ENCODE measurements around the gene IL36A. TPM values are rescaled to one million over a fixed set of nuclear protein-coding genes. Genes with fewer than 3 reads are reported as not detected.

The IL36A gene
- polyA plus RNA-seq, 2 of the 4 experiments (the other 2 are of a cell fraction): not detected

GRCh38 chr2:113010088-113010487 is 4.8 kb downstream of the IL36A start:
- CTCF ChIA-PET: interaction anchor here (0.7 kb wide), 2 partner anchors 128 to 152 kb away, joined by 3 read pairs; no protein-coding TSS in a partner anchor
- peak in 1 of 2 experiments; percentile 20 for DNase-seq (ENCODE audit: low read depth in 1 of 2, low spot score in 1 of 2)
- Histone ChIP-seq H3K9me3 (no peaks in the 10 kb centered on the region; the same call in 2 of the 3 replicates), H3K27ac (peak overlapping the region in 1 of 2 experiments; percentile 43; a peak in 1 of 6 replicates), H3K4me1 (peaks cover 17% of the 10 kb centered on the region), H3K4me3 (no peak overlapping the region), H3K4me2 (0 out of 3 replicates have a peak overlapping the region, but pooled peaks have one; percentile 26)
- no peak for FAIRE-seq
- TF ChIP-seq KDM5A (IDR thresholded peaks at IDR 0.05) (no peak), HDAC2 (IDR thresholded peaks at IDR 0.05) (no peak), RFX5 (IDR thresholded peaks at IDR 0.05) (no peak), TP53 (CRISPR knock-in tag; IDR thresholded peaks at IDR 0.05) (no peak), CBX8 (IDR thresholded peaks at IDR 0.05) (no peak), RCOR1 (IDR thresholded peaks at IDR 0.05; ENCODE audit: low read depth, low read length) (no peak), NPAS2 (CRISPR knock-in tag; IDR thresholded peaks at IDR 0.05; ENCODE audit: borderline replicate concordance) (no peak), HOXA7 (CRISPR knock-in tag; IDR thresholded peaks at IDR 0.05) (no peak), HEYL (CRISPR knock-in tag; IDR thresholded peaks at IDR 0.05) (no peak), MAFK (IDR thresholded peaks at IDR 0.05; ENCODE audit: partially characterized antibody) (no peak), HMGXB4 (CRISPR knock-in tag; IDR thresholded peaks at IDR 0.05; ENCODE audit: borderline replicate concordance) (no peak), ZFP36 (IDR thresholded peaks at IDR 0.05; ENCODE audit: borderline replicate concordance, partially characterized antibody) (no peak)
- ATAC-seq: peak in 1 of 2 experiments; percentile 44; a peak in 2 of 6 replicates
- POLR2A ChIA-PET: no interaction called here
- WGBS (ENCODE audit: missing lambda C conversion rate): 18% methylated on average over 2 of the region's 2 CpGs

GRCh38 chr2:113011108-113011507 is 5.8 kb downstream of the IL36A start:
- CTCF ChIA-PET: no interaction called here

More at GRCh38 chr2:113011108-113011507, 5.8 kb downstream of the IL36A start:
- TF ChIP-seq CTCF (IDR thresholded peaks at IDR 0.05): no peak
- TF ChIP-seq RNF2 (IDR thresholded peaks at IDR 0.05; ENCODE audit: borderline replicate concordance, low read depth): no peak
- no peak for TF ChIP-seq JUNB (IDR thresholded peaks at IDR 0.05)
- TF ChIP-seq NPAS2 (CRISPR knock-in tag; IDR thresholded peaks at IDR 0.05; ENCODE audit: borderline replicate concordance): no peak
- TF ChIP-seq NR3C1 (IDR thresholded peaks at IDR 0.05): no peak
- TF ChIP-seq HMGXB4 (CRISPR knock-in tag; IDR thresholded peaks at IDR 0.05; ENCODE audit: borderline replicate concordance): no peak
- no peak for TF ChIP-seq TP53 (CRISPR knock-in tag; IDR thresholded peaks at IDR 0.05)
- Histone ChIP-seq H3K9me3 (no peaks in the 10 kb centered on the region), H3K4me3 (no peak overlapping the region), H3K4me2 (no peak overlapping the region), H3K27ac (no peak overlapping the region), H3K4me1 (peaks cover 17% of the 10 kb centered on the region)
- WGBS (ENCODE audit: missing lambda C conversion rate): 94% methylated on average over 1 of the region's 1 CpG
- FAIRE-seq (no peak), DNase-seq (ENCODE audit: low read depth in 1 of 2, low spot score in 1 of 2) (no peak), ATAC-seq (no peak)
- POLR2A ChIA-PET: no interaction called here
